HFFc6 (cell line): ENCODE measurements around the gene MMP14. TPM values are rescaled to one million over a fixed set of nuclear protein-coding genes. Genes with fewer than 3 reads are reported as not detected.

Experiments used
- DNase-seq: peaks from one replicate; pipeline ENCODE4 v3.0.0-alpha.2; 2018
- H3K27ac Mint-ChIP-seq: 2 replicates; pipeline ENCODE4 v1.8.0; 2020; ENCODE audit warnings: mild to moderate bottlenecking, mixed read lengths
- H3K27me3 Mint-ChIP-seq: 2 replicates; pipeline ENCODE4 v1.8.0; 2021; ENCODE audit warnings: mild to moderate bottlenecking, moderate library complexity, mixed read lengths; ENCODE audit not compliant: insufficient read depth
- H3K36me3 Mint-ChIP-seq: 2 replicates; pipeline ENCODE4 v1.8.0; 2021; ENCODE audit warnings: low read depth, mixed read lengths
- H3K4me1 Mint-ChIP-seq: 2 replicates; pipeline ENCODE4 v1.8.0; 2020; ENCODE audit warnings: low read depth, mixed read lengths
- H3K4me3 Mint-ChIP-seq: 2 replicates; pipeline ENCODE4 v1.8.0; 2020; ENCODE audit warnings: mild to moderate bottlenecking, moderate library complexity, mixed read lengths
- H3K9me3 Mint-ChIP-seq: 2 replicates; pipeline ENCODE4 v1.8.0; 2020; ENCODE audit warnings: mild to moderate bottlenecking, mixed read lengths
- total RNA-seq, 6 experiments: library from RNA; stranded (reverse); fragmentation: NEBNext Ultra II Directional; extraction: Animal tissue kit (Norgen Biotek cat#: 25700); gene quantifications; 2 replicates in 1 of 6; 3 replicates in 5 of 6; pipeline ENCODE4 v1.2.3, GENCODE V29; 2021
- TF ChIP-seq, protein P1 (sequence below): fragments of 200-600 bp; sonication (generic); IDR thresholded peaks from 2 replicates; pipeline ENCODE4 v1.5.0; 2021; ENCODE audit warnings: antibody characterized with exemption, mild to moderate bottlenecking

The MMP14 gene
- total RNA-seq, 6 experiments from 2014 or later, result 284 to 322 (median 298) TPM

DNA sequence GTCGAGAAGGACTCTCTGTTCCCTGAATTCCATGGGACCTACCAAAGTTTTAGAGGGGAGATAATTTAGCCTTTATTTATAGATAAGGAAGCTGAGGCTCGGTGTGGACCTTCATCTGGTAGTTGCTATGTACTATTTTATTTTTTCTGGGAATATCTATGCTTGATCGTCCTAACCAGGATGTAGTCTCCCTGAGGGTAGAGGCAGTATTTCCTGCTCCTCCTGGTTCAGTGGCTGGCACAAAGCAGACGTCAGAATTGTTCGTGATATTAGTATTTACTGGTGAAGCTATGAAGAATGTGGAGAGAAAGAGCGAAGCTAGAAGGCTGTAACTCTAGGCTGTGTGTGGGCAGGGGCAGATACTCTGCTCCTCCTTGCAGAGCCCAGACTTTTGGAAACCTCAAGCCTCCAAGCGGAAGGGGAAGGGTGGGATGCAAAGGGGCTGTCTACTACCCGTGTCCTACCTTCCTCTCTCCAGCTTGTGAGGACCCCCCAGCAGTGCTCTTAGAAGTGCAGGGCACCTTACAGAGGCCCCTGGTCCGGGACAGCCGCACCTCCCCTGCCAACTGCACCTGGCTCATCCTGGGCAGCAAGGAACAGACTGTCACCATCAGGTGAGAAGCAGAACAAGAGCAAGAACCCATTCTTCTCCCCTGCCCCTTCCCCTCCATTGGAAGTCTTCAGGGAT, 36.6 kb downstream of the MMP14 start:
- TF ChIP-seq, protein P1, sequence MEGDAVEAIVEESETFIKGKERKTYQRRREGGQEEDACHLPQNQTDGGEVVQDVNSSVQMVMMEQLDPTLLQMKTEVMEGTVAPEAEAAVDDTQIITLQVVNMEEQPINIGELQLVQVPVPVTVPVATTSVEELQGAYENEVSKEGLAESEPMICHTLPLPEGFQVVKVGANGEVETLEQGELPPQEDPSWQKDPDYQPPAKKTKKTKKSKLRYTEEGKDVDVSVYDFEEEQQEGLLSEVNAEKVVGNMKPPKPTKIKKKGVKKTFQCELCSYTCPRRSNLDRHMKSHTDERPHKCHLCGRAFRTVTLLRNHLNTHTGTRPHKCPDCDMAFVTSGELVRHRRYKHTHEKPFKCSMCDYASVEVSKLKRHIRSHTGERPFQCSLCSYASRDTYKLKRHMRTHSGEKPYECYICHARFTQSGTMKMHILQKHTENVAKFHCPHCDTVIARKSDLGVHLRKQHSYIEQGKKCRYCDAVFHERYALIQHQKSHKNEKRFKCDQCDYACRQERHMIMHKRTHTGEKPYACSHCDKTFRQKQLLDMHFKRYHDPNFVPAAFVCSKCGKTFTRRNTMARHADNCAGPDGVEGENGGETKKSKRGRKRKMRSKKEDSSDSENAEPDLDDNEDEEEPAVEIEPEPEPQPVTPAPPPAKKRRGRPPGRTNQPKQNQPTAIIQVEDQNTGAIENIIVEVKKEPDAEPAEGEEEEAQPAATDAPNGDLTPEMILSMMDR, result 0 out of 2 replicates have a peak, but pooled peaks have one; percentile 4
- peak; percentile 34 for DNase-seq
- H3K27me3 Mint-ChIP-seq, result peaks cover 1% of the 10 kb centered on the region; the same call in 1 of the 2 replicates
- H3K4me1 Mint-ChIP-seq, result peaks cover 30% of the 10 kb centered on the region
- H3K27ac Mint-ChIP-seq, result peak overlapping the region; percentile 88
- H3K36me3 Mint-ChIP-seq, result peaks cover 22% of the 10 kb centered on the region
- H3K4me3 Mint-ChIP-seq, result peak overlapping the region; percentile 91
- H3K9me3 Mint-ChIP-seq, result no peaks in the 10 kb centered on the region

DNA sequence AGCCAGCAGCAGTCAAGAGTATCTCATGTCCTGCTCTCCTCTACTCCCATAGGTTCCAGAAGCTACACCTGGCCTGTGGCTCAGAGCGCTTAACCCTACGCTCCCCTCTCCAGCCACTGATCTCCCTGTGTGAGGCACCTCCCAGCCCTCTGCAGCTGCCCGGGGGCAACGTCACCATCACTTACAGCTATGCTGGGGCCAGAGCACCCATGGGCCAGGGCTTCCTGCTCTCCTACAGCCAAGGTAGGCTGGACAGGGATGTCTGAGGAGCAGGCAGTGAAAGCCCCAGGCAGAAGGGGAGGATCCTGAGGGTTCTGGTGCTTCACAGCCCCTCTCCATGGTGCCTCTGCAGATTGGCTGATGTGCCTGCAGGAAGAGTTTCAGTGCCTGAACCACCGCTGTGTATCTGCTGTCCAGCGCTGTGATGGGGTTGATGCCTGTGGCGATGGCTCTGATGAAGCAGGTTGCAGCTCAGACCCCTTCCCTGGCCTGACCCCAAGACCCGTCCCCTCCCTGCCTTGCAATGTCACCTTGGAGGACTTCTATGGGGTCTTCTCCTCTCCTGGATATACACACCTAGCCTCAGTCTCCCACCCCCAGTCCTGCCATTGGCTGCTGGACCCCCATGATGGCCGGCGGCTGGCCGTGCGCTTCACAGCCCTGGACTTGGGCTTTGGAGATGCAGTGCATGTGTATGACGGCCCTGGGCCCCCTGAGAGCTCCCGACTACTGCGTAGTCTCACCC, 38.8 kb downstream of the MMP14 start:
- peaks cover 29% of the 10 kb centered on the region for H3K36me3 Mint-ChIP-seq
- H3K27ac Mint-ChIP-seq, result no peak overlapping the region
- H3K4me1 Mint-ChIP-seq, result peaks cover 30% of the 10 kb centered on the region

DNA sequence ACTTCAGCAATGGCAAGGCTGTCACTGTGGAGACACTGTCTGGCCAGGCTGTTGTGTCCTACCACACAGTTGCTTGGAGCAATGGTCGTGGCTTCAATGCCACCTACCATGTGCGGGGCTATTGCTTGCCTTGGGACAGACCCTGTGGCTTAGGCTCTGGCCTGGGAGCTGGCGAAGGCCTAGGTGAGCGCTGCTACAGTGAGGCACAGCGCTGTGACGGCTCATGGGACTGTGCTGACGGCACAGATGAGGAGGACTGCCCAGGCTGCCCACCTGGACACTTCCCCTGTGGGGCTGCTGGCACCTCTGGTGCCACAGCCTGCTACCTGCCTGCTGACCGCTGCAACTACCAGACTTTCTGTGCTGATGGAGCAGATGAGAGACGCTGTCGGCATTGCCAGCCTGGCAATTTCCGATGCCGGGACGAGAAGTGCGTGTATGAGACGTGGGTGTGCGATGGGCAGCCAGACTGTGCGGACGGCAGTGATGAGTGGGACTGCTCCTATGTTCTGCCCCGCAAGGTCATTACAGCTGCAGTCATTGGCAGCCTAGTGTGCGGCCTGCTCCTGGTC, 39.4 kb downstream of the MMP14 start:
- DNase-seq, result no peak
- TF ChIP-seq, protein P1, result no peak
- Mint-ChIP-seq H3K36me3 (peaks cover 29% of the 10 kb centered on the region), H3K4me1 (peaks cover 24% of the 10 kb centered on the region), H3K4me3 (no peak overlapping the region), H3K27ac (no peak overlapping the region), H3K9me3 (no peaks in the 10 kb centered on the region), H3K27me3 (peaks cover 1% of the 10 kb centered on the region; the same call in 1 of the 2 replicates)

More for the DNA sequence above, 38.8 kb downstream of the MMP14 start:
- peaks cover 1% of the 10 kb centered on the region; the same call in 1 of the 2 replicates for H3K27me3 Mint-ChIP-seq
- TF ChIP-seq, protein P1, result no peak
- DNase-seq, result no peak
- no peak overlapping the region for H3K4me3 Mint-ChIP-seq
- no peaks in the 10 kb centered on the region for H3K9me3 Mint-ChIP-seq

DNA sequence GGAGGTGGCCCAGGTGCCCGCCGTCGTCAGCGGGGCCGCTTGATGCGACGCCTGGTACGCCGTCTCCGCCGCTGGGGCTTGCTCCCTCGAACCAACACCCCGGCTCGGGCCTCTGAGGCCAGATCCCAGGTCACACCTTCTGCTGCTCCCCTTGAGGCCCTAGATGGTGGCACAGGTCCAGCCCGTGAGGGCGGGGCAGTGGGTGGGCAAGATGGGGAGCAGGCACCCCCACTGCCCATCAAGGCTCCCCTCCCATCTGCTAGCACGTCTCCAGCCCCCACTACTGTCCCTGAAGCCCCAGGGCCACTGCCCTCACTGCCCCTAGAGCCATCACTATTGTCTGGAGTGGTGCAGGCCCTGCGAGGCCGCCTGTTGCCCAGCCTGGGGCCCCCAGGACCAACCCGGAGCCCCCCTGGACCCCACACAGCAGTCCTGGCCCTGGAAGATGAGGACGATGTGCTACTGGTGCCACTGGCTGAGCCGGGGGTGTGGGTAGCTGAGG, 40.7 kb downstream of the MMP14 start:
- peaks cover 23% of the 10 kb centered on the region for H3K4me1 Mint-ChIP-seq
- no peak overlapping the region for H3K27ac Mint-ChIP-seq
- TF ChIP-seq, protein P1, result no peak
- peaks cover 29% of the 10 kb centered on the region for H3K36me3 Mint-ChIP-seq
- no peak for DNase-seq
- no peaks in the 10 kb centered on the region for H3K9me3 Mint-ChIP-seq
- peaks cover 3% of the 10 kb centered on the region; the same call in 1 of the 2 replicates for H3K27me3 Mint-ChIP-seq
- H3K4me3 Mint-ChIP-seq, result no peak overlapping the region
